Skeletal muscle cell (primary cell): ENCODE data around the gene FEM1C.

Experiments
- DNase-seq: peaks from one replicate; pipeline ENCODE4 v3.0.0-alpha.2; 2010; ENCODE audit warnings: low read depth
- H3K4me3 ChIP-seq: 2 replicates; pipeline ENCODE4 v1.5.1; 2011; ENCODE audit warnings: low read depth, mild to moderate bottlenecking, control low read depth, low read length, moderate library complexity

FEM1C gene, protein sequence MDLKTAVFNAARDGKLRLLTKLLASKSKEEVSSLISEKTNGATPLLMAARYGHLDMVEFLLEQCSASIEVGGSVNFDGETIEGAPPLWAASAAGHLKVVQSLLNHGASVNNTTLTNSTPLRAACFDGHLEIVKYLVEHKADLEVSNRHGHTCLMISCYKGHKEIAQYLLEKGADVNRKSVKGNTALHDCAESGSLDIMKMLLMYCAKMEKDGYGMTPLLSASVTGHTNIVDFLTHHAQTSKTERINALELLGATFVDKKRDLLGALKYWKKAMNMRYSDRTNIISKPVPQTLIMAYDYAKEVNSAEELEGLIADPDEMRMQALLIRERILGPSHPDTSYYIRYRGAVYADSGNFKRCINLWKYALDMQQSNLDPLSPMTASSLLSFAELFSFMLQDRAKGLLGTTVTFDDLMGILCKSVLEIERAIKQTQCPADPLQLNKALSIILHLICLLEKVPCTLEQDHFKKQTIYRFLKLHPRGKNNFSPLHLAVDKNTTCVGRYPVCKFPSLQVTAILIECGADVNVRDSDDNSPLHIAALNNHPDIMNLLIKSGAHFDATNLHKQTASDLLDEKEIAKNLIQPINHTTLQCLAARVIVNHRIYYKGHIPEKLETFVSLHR

DNA sequence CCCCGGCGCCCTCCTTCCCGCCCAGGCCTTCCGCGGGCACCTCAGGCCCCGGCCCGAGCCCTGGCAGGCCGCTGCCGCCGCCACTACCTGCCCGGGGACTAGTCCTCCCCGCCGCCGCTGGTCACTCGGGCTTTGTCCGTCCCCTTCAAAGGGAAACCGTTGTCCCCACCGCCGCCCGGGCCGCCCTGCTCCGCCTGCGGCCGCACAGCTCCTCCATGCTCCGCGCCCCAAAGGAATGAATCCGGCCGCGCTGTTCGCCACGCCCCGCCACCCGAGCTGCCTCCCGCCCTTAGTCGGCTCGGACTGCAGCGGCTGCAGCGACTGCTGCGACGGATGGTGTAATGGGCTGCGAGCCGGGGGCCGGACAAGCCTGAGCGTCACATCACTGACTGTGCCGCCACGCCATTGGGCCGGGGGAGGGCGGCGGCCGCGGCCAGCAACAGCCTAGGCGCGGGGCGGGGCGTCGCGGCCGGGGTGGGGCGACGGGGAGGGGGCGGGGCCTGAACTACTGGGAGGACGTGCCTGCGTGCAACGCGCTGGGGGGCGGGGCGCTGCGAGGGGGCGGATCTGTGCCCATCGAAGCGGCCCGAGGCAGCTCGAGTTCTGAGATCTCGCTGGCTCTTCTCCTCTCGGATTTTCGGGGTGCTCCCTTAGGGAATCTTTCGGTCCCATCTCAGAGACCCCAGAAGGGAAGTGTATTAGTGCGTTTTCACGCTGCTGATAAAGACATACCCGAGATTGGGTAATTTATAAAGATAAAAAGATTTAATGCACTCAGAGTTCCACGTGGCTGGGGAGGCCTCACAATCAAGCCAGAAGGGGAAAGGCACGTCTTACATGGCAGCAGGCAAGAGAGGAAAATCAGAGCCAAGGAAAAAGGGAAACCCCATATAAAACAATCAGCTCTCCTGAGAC lies at the start of gene FEM1C:
FEM1C (minus strand) TSS at position 340 of the 915 bp plus-strand sequence. CDS start 1,282 bp downstream, outside the sequence.
- H3K4me3 ChIP-seq = peak within 1 kb of the TSS; percentile 87
- peak; percentile 95 for DNase-seq

DNA sequence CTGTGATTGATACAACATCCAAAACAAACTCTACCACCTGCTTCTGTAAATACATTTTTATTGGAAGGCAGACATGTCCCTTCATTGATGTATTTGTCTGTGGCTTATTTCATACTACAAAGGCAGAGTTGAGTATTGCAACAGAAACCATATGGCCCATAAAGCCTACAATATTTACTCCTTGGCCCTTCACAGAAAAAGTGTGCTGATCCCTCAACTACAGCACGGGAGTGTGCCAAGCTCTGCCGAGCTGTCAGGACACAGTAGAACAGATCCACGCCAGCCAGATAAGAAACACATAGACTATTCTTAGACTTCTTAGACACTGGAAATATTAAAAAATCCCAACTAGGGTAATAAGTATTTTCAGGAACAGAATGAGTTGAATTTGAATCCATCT lies 44.5 kb upstream of the FEM1C start:
- H3K4me3 ChIP-seq = no peak overlapping the region
- no peak for DNase-seq

DNA sequence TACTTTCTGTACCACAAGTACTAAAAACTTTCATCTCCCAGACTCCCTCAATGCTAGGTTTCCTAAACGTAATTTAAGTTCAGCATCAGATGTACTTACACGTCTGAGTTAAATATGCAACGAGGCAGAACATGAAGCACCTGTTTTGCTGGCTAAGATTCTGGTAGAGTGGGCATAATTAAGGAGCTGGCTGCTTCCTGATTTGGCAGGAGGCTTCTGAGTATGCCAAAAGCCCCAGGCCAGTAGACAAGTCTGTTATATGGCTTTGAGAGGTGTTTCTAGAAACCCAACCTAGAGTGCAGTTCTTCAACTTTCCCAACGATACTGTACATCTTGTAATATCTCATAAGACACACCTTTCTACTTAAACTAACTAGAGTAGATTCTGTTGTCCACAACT lies 44.1 kb upstream of the FEM1C start:
- H3K4me3 ChIP-seq = no peak overlapping the region
- DNase-seq = no peak

DNA sequence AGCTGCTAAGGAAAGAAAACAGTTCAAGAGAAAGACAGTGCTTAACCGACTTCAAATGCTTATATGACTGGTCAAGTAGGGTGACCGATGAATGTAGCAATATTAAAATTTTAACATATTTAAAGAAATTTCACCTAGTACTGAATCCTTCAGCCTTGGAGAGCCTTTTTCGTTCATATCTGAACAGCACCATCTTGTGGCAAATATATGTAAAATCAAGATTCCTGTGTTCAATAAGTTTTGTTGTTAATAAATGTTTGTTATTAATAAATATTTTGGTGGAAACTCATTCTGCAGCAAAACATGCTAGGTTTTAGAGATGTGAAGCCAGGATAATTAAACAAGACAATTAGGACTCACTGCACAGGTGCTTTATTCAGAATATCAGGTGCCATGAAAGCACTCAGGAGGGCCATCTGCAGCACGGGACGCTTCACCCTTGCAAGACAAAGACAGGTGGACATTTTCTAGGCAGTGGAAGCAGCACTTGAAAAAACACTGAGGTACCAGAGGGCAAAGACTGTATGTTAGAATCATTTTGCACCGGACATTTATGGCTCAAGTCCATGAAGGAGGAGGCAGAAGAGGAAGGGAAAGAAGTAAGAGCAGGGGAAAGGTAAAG lies 42.1 kb upstream of the FEM1C start:
- H3K4me3 ChIP-seq = no peak overlapping the region
- DNase-seq = no peak

DNA sequence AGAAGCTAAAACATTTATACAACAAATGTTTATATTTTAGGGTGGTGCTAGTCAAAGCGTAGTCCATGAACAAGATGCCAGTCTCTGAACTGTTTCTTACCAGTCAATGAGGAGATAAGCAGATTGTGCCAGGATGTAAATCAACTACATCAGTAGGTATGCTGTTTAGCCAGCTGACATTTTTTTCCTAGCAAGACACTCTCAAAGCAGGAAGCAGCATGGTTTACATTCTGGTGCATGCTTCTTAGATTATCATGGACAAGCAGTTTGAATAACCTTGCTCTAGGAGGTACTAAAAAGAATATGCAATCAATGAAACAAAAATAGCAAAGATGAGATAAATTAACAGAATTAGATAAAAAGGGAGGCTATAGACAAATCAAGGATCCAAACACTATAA lies 40.7 kb upstream of the FEM1C start:
- DNase-seq = no peak
- no peak overlapping the region for H3K4me3 ChIP-seq

DNA sequence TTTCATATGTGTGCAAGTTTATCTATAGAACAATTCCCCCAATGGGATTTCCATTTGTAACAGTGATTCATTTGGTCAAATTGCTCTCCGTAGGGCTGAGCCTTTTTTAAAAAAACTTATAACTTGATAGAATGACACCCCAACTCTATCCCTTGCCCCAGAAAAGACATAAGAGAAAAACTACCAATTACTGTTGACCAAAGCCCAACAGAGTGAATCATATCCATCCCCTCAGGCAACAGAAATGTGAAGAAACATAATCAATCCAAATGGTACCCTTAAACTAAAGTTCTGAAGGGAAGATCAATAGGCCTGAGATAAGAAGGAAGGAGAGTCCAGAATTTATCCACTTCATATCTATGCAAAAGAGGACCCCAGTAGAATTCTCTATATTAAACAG lies 39.9 kb upstream of the FEM1C start:
- no peak for DNase-seq
- H3K4me3 ChIP-seq = no peak overlapping the region

DNA sequence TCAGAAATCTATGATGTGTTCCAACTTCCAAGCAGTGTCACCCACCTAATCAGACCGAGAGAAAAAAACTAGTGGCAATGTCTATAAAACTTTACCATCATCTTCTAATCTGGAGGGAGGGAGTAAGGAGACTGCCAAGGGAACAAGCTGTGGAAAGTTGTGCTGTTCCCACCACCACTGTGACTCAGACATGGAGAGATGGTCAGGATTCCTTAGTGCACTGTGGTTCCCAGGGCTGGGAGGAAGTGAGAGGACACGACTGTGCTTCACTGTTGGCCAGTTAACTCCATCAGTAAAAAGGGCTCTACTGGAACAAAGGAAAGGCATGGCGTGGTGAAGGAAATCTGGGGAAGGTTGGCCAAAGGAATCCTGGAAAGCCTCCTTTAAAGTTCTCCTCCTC lies 38.9 kb upstream of the FEM1C start:
- peak; percentile 89 for DNase-seq

DNA sequence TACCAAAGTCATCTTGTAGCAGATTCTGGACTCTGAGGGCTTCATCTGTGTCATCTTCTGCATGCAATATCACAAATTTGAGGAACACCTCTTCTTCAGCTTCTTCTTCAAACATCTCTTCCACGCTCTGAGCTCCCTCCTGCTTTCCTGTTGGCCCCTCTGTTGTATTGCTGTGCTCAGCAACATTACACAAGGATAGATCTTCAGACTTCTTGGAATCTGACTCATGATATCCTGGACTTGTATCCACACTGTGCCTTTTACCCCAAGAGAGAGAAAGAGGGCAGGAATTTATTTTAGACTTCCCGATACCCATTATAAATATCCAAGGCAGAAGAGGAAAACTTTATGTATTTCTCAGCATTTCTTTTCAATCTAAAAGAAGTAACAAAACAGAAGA lies 36.4 kb upstream of the FEM1C start:
- no peak for DNase-seq
- no peak overlapping the region for H3K4me3 ChIP-seq

More for the DNA sequence above, 38.9 kb upstream of the FEM1C start:
- no peak overlapping the region for H3K4me3 ChIP-seq

DNA sequence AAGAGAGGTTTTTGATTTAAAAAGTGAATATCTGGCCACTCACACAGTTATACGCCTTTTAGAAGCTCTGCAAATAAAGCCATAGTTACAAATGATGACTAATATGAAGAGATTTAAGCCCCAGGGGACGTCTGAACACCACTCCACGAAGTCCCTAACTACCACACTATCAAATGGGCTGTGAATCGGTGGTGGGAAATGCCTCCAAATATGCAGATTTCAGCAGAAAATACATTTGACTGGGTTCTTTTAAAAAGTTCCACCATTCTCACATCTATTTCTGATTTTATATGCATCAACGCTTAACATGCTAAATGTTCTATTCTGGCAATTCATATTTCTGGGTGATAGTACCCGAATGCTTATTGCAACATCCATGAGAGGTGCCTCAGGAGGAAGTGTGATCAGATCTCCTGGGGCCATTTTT lies 35.2 kb upstream of the FEM1C start:
- no peak overlapping the region for H3K4me3 ChIP-seq
- DNase-seq = no peak

DNA sequence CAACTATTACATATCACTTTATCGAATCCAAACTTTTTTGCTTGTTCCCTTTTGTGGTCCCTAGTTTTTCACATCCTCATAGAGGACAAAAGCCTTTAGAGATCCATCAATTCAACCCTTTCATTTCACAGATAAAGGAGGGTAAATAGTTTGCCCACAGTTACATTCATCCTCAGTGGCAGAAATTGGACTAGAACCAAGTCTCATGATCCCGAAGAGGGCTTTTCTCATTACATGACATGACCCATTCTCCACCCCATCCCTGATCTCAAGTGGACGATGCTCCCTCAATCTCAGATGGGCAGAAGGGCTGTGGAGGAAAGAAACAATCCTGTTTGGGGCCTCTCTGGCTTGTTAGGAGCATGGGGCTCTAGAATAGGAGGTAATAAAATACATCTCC lies 34.6 kb upstream of the FEM1C start:
- no peak overlapping the region for H3K4me3 ChIP-seq

DNA sequence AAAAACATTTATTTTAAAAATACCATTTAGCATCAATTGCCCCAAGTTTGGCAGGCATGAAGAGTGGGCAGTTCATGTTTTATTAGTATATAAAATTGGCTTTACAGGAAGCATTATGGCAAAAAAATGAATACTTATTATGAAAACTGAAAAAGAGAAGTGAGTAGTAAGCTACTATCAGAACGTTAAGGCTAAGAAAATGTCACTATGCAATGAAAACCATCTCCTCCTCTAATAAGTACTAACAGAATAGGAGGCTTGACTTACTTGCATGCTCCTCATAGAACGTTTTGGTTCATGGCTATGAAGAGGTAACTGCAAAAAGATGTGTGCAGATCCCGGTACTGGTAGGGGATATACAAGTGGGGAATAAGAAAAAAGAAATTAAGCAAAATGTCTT lies 34.1 kb upstream of the FEM1C start:
- H3K4me3 ChIP-seq = no peak overlapping the region
- no peak for DNase-seq

More for the DNA sequence above, 34.6 kb upstream of the FEM1C start:
- no peak for DNase-seq

DNA sequence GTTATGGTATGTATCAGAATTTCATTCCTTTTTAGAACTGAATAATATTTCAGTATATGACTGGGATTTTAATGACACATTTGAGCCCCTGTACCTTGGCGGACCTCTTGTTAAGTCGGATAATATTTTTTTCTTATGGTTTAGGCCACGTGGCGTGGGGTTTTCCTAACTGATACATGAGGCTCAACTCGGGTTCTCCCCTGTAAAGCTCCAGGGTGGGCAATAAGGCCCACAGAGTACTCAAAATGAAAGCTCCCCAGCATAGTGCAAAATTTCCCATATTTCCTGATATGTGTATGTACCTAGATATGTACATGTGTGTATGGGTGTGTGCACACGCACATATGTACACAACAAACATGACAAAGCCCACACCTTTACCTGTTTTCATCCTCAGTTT lies 33.2 kb upstream of the FEM1C start:
- H3K4me3 ChIP-seq = no peak overlapping the region
- no peak for DNase-seq

DNA sequence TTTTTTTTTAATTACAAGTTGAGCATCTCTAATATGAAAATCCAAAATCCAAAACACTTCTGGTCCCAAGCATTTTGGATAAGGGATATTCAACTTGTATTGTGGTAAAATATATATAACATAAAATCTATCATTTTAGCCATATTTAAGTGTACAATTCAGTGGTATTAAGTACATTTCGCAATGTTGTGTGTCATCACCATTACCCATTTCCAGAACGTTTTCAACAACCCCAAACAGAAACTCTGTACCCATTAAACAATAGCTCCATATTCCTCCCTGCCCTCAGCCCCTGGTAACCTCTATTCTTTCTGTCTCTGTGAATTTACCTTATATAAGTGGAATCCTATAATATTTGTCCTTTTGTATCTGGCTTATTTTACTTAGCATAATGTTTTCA lies 32.8 kb upstream of the FEM1C start:
- H3K4me3 ChIP-seq = no peak overlapping the region
- no peak for DNase-seq

DNA sequence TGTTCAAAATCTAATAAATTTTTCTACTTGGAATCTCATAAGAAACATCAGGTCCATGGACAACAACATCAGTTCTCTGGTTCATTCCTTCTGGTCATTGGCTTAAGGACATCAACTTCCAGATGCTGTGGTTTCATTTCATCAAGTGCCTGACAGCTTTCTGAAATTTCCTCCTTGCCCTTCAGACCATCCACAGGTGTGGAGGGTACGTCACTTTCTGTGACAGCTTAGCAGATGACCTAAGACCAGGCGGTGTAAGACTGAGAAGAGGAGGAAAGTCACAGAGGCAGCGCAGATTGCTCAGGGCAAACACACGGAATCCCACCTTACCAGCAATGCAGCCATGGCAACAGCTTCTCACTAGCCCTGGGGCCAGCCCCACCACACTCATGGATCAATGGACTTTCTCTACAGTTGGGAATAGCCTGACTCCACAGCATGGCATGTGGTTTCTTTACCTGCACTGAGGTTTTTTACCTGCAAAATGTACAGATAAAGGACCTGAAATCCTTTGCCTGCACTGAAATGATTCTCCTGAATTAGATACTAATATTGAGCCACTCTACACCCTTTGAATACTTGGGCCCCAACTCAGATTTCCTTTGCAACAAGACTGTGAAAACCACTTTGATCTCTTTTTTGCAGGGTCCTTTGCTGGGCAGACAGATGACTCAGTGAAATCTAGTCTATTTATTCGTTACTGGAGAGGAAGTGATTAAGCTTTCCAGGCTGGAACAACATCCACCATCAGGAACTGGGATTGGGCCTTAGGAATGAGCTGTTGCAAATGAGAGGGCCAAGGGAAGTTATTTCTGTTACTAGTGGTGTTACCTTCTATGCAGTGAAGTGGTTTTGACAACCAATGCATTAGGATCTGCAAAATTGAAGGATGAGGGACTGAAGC lies 30.8 kb upstream of the FEM1C start:
- DNase-seq = peak; percentile 52
- no peak overlapping the region for H3K4me3 ChIP-seq

DNA sequence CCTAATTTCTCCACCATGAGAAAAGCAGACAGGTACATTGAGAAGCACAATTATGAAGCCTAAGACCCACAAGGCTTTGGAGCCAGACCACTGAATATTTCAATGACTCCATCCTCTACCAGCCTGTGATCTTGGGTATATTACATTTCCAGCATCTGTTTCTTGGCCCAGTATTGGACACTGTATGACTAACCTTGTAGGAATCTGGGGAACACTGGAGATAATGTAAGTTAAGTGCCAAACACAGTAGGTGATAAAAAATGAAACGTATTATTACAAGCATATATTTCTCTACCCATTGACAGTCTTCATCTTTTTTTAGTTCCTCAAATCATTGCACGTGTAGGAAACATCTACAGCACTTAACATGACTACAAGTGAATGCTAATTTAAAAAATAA lies 28.6 kb upstream of the FEM1C start:
- H3K4me3 ChIP-seq = no peak overlapping the region
- no peak for DNase-seq

DNA sequence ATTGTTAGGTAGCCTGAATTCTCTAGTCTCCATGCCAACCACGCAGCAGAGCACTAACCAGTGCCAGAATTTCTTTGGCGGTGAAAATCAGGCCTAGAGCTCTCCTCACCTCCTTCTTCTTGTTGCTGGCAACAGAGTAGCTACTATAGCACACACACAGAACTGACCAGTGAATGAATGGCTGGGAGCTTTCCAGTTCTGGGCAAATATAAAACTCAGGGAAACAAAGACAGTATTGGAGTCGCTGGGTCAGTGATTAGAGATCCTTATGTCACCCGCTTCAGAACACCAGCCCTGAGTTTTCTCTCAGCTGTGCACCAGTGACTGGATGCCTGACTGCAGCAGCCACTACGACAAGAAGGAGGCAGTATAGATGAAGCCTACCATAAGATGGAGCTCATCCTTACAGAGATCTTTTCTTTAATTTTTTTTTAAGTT lies 26.9 kb upstream of the FEM1C start:
- no peak for DNase-seq
- no peak overlapping the region for H3K4me3 ChIP-seq

DNA sequence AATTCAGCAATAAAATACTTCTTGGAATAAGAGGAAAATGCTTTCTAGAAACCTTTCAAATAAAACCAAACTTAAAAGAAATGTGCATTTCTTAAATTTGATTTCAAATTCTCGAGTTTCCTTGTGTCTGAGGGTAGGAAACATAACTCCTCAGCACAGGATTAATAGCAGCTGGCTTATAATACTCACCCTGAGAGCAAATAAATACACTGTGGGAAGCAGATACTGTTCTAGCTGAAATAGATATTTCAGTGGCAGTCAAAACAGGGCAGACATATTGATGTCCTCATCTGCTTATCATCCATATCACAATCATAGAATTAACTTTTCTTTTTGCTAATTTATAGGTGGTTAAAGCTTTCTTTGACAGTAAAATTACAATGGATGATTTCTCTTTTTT lies 24.1 kb upstream of the FEM1C start:
- no peak for DNase-seq
- H3K4me3 ChIP-seq = no peak overlapping the region

DNA sequence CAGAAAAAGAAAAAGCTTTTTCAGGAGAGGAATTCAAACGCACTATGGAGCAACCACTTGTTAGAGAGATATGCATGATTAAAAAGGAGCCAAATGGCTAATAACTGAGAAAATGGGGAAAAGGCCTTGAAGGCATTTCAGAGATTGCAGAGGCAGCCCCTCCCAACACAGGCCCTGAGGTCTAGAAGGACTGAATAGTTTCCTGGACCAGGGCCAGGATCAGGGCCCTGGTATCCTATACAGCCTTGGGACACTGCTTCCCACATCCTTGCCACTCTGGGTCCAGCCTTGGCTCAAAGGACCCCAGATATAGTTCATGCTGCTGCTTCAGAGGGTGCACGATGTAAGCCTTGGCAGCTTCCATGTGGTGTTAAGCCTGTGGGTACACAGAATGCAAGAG lies 20.7 kb upstream of the FEM1C start:
- no peak overlapping the region for H3K4me3 ChIP-seq
- DNase-seq = no peak

DNA sequence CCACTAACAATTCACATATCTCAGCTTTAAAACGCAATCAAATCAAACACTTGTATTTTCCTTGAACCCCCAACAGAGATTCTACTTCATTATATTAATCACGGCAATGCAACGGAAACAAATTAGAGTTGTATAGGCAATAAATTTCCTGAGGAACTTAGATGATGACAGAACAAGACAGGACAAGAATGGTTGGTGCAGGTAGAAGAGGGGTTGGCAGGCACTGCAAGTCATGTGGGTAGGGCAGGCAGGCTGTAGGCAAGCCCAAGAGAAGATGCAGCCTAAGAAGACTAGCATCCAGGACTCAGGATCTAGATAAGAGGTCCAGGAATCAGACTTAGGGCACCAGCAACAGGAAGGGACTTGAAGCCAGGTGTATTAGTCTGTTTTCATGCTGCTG lies 16.6 kb upstream of the FEM1C start:
- H3K4me3 ChIP-seq = no peak overlapping the region
- no peak for DNase-seq
